T-helper 17 cell (primary cell): ENCODE data around the gene PLAC1. TPM values are rescaled to one million over a fixed set of nuclear protein-coding genes. Genes with fewer than 3 reads are reported as not detected.

ENCODE experiments used
- ATAC-seq: fragments of 150-1000 bp; cut with Tn5 transposase; 2 replicates; pipeline ENCODE4 v1.10.0; 2021; ENCODE audit warnings: mild to moderate bottlenecking, moderate library complexity
- DNase-seq, 3 donors: peaks; one replicate each; pipeline versions ENCODE4 v3.0.0 to v3.0.0-alpha.2; 2020 to 2021
- H3K9me3 ChIP-seq: one replicate; pipeline ENCODE4 v1.7.0; 2013; ENCODE audit warnings: low read length, mild to moderate bottlenecking; ENCODE audit not compliant: control insufficient read depth, poor library complexity, severe bottlenecking
- H3K27ac Mint-ChIP-seq: one replicate; pipeline ENCODE4 v1.8.0; 2022; ENCODE audit warnings: mild to moderate bottlenecking, moderate library complexity, mixed read lengths
- H3K27me3 Mint-ChIP-seq: one replicate; pipeline ENCODE4 v1.8.0; 2022; ENCODE audit warnings: mixed read lengths
- H3K36me3 Mint-ChIP-seq: one replicate; pipeline ENCODE4 v1.8.0; 2022; ENCODE audit warnings: low read depth, mixed read lengths
- H3K4me1 Mint-ChIP-seq: one replicate; pipeline ENCODE4 v1.8.0; 2022; ENCODE audit warnings: mild to moderate bottlenecking, mixed read lengths
- H3K4me3 Mint-ChIP-seq: one replicate; pipeline ENCODE4 v1.8.0; 2022; ENCODE audit warnings: mild to moderate bottlenecking, moderate library complexity, mixed read lengths
- total RNA-seq, 4 donors: library from RNA in 2 of 4; stranded (reverse) in 2 of 4; gene quantifications; one replicate each; pipeline ENCODE4 v1.2.3 and lab custom pipeline; 2022 to 2026

The PLAC1 gene
- total RNA-seq, 2 donors from 2014 or later, result not detected

DNA sequence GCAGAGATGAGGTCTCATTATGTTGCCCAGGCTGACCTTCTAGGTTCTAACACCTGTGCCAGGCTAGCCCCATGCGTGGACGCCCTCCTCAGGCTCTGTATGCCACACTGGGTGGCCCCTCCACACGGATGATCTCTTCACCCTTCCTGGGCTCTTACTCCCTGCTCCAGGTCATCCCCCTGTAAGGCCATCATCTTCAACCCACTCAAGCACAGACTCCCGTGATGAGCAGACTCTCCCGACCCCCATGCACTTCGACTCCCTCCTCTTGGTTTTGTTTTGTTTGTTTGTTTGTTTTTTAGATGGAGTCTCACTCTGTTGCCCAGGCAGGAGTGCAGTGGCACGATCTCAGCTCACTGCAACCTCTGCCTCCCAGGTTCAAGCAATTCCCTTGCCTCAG lies 127.4 kb downstream of the PLAC1 start:
- H3K27ac Mint-ChIP-seq, result no peak overlapping the region
- no peak overlapping the region for H3K4me3 Mint-ChIP-seq
- DNase-seq, result no peak
- H3K36me3 Mint-ChIP-seq, result no peaks in the 10 kb centered on the region
- ATAC-seq, result no peak
- H3K4me1 Mint-ChIP-seq, result no peaks in the 10 kb centered on the region
- no peaks in the 10 kb centered on the region for H3K27me3 Mint-ChIP-seq
- H3K9me3 ChIP-seq, result no peaks in the 10 kb centered on the region

DNA sequence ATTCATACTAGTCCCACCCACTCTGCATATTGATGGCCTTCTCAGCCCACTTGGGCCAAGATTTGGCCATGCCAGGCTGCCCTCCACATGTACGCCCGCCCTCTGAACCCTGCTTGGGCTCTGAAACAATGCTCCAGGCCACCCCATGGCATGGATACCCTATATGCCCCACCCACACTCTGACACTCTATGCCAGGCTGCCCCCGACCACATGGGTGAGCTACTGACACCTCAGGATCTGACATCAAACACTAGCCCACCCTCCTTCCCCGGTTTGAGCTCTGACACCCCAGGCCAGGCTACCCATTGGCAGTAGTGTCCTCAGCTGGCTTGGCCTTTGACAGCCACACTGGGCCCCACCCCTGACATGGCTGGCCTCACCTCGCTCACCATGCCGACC lies 128.8 kb downstream of the PLAC1 start:
- DNase-seq (no peak), ATAC-seq (no peak)
- Mint-ChIP-seq H3K27me3 (no peaks in the 10 kb centered on the region), H3K36me3 (no peaks in the 10 kb centered on the region), H3K4me3 (no peak overlapping the region), H3K27ac (no peak overlapping the region), H3K4me1 (no peaks in the 10 kb centered on the region)
- H3K9me3 ChIP-seq, result no peaks in the 10 kb centered on the region

DNA sequence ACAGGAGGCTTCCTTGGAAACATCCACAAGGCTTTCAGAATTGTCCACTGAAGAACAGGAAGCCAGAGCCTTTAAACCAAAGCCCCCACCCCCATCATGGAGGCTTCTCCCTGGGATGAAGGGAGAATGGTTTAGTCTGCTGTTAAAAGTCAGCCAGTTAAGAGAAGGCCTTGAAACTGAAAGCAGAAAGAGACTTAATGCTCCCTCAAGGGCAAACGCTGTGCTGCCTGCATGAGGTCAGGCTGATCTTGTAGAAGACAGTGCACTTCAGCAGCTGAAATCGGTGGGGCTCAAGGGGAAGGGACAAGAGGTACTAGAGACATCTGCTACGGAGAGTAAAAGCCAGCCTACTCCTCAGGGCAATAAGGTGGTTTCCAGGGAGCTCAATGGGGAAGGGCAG lies 129.3 kb downstream of the PLAC1 start:
- H3K4me3 Mint-ChIP-seq, result no peak overlapping the region
- H3K27ac Mint-ChIP-seq, result no peak overlapping the region
- no peaks in the 10 kb centered on the region for H3K36me3 Mint-ChIP-seq
- no peaks in the 10 kb centered on the region for H3K27me3 Mint-ChIP-seq
- no peak for DNase-seq
- ATAC-seq, result no peak
- no peaks in the 10 kb centered on the region for H3K4me1 Mint-ChIP-seq
- H3K9me3 ChIP-seq, result no peaks in the 10 kb centered on the region

DNA sequence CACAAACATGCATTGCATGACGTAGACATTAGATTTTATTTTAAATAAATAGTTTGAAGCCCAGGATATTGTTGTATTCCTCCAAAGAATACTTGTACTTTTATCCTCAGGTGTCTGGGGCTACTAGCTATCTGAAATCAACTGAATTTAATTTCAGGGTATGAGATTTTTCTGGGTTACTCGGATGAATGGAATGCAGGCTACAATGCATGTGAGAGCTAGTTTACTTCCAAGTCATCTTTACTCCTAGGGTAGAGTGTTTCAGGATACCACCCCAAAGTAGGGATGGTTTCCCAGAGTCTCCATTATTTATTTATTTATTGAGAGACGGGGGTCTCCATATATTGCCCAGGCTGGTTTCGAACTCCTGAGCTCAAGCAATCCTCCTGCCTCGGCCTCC lies 131.9 kb downstream of the PLAC1 start:
- no peaks in the 10 kb centered on the region for H3K9me3 ChIP-seq
- Mint-ChIP-seq H3K4me3 (no peak overlapping the region), H3K4me1 (peaks cover 4% of the 10 kb centered on the region), H3K27ac (no peak overlapping the region), H3K27me3 (no peaks in the 10 kb centered on the region), H3K36me3 (no peaks in the 10 kb centered on the region)
- DNase-seq, result no peak
- ATAC-seq, result no peak

DNA sequence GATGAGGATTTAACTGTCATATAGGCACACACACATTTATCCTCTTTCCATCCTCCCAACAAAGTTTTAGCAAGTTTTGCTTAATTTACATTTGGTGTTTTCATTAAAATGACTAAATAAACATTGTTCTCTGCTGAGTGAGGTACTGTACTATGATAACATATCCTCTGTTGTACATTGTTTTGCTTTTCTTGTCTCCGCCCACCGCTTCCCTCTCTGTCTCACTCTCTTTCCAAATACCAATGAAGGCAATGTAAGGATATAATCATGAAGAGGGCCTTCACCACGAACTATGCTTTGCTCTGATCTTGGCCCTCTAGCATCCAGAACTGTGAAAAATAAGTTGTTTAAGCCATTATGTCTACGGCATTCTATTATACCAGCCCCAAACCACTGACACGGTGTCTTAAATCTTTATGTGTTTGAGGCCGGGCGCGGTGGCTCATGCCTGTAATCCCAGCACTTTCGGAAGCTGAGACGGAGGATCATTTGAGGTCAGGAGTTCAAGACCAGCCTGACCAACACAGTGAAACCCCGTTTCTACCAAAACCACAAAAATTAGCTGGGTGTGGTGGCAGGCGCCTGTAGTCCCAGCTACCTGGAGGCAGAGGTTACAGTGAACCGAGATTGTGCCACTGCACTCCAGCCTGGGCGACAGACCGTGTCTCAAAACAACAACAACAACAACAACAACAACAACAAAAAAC lies 133.0 kb downstream of the PLAC1 start:
- H3K4me3 Mint-ChIP-seq, result no peak overlapping the region
- H3K4me1 Mint-ChIP-seq, result peaks cover 4% of the 10 kb centered on the region
- H3K9me3 ChIP-seq, result no peaks in the 10 kb centered on the region
- no peaks in the 10 kb centered on the region for H3K36me3 Mint-ChIP-seq
- DNase-seq (no peak), ATAC-seq (no peak)
- no peaks in the 10 kb centered on the region for H3K27me3 Mint-ChIP-seq
- H3K27ac Mint-ChIP-seq, result no peak overlapping the region

DNA sequence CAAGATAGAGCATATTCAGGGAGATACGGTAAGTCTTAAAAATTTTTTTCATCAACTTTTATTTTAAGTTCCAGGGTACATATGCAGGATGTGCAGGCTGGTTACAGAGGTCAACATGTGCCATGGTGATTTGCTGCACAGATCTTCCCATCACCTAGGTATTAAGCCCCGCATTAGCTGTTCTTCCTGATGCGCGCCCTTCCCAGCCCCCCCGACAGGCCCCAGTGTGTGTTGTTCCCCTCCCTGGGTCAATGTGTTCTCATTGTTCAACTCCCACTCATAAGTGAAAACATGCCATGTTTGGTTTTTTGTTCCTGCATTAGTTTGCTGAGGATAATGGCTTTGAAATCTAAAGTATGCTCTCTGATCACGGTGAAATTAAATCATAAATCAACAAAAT lies 134.1 kb downstream of the PLAC1 start:
- H3K36me3 Mint-ChIP-seq, result no peaks in the 10 kb centered on the region
- H3K9me3 ChIP-seq, result no peaks in the 10 kb centered on the region
- no peaks in the 10 kb centered on the region for H3K27me3 Mint-ChIP-seq
- H3K4me3 Mint-ChIP-seq, result no peak overlapping the region
- peaks cover 4% of the 10 kb centered on the region for H3K4me1 Mint-ChIP-seq
- no peak overlapping the region for H3K27ac Mint-ChIP-seq
- ATAC-seq (no peak), DNase-seq (no peak)

DNA sequence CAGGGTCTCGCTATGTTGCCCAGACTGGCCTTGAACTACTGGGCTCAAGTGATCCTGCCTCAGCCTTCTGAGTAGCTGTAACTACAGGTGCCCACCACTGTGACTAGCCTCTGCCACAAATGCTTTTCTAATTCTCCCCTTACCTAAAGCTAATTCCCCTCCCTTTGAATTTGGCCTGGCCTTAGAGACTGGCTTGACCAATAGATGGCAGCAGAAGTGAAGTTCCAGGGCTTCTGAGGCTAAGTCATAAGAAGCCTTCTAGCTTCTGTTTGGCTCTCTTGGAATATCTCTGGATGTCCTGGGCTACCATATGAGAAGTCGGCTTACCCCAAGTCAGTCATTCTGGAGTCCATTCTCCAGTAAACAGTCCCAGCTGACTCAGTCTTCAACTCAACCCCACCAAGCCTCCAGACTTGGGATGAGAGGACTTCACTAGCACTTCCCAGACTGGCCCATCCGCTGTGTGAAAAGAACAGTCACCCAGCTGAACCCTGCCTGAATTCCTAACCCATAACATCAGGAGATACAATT lies 137.3 kb downstream of the PLAC1 start:
- no peaks in the 10 kb centered on the region for H3K9me3 ChIP-seq
- Mint-ChIP-seq H3K4me3 (no peak overlapping the region), H3K27me3 (no peaks in the 10 kb centered on the region), H3K27ac (no peak overlapping the region), H3K4me1 (peaks cover 4% of the 10 kb centered on the region), H3K36me3 (no peaks in the 10 kb centered on the region)
- no peak for DNase-seq
- ATAC-seq, result no peak

Other genes with a start within 250 kb of the PLAC1 start
- gene HPRT1, start 198.3 kb downstream of the PLAC1 start, total RNA-seq, result 10 to 100 TPM; 23.4 to 23.5 TPM
- 10 to 100 TPM; 36.3 to 41.6 TPM for gene PABIR2, start 138.7 kb upstream of the PLAC1 start, total RNA-seq